Activated CD8-positive, alpha-beta memory T cell treated with anti-CD3 and anti-CD28 coated beads for 24 hours (primary cell): ENCODE data around the gene GNAL.
A peak's percentile ranks its signal among the peaks of the same experiment; 100 is the strongest.

Source experiments
- DNase-seq: peaks from one replicate; pipeline ENCODE4 v3.0.0-alpha.2; 2020

GNAL gene

DNA sequence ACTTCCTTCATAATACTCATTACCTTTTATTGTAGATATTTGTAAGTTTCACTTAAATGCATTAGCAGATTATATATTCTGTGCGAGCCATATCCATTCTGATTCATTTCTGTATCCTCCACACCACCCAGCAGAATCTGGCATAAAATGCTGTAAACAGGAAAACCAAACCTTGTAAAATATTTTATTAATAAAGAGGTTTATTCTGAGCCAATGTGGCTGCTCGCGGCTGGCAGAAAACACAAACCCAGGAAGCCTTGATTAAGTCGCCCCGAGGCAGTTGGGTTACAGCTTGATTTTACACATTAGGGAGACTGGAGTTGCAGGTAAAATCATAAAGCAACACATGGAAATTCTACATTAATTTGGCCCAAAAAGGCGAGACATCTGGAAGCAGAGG is 40.5 kb downstream of the GNAL start:
- DNase-seq = no peak

DNA sequence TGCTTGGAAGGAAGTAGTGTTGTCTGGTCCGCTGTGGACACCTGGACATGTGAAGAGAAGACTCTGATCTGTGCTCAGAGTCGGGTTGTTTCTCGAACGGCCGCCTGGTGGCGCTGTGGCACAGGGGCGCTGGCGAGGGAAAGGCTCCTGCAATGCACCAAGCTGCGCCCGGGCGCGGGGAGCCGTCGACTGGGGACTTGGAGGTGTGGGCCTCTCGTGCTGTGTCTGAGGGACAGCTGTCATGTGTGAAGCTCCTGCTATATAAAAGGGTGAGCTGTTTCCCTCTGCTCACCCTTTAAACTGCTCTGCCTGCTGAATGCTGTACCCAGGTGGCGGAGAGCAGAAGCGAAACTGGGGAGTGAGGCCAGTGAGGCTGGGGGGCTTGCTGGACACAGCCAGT is 44.0 kb downstream of the GNAL start:
- peak; percentile 83 for DNase-seq

DNA sequence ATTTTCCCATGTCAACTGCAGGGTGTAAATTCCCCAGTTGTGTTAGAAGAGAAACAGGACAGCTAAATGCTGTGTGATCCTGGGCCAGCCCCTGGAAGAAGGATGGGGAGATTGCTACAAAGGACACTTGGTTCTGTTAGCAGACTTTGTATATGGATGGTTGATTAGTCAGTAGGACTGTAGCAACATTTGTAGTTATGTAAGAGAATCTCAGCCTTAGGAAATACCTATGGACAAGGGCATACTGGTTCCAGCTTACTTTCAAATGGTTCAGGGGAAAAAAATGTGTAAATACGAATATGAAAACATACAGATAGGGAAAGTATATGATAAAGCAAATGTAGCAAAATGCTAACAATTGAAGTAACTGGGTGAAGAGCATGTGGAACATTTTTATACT is 47.6 kb downstream of the GNAL start:
- no peak for DNase-seq

DNA sequence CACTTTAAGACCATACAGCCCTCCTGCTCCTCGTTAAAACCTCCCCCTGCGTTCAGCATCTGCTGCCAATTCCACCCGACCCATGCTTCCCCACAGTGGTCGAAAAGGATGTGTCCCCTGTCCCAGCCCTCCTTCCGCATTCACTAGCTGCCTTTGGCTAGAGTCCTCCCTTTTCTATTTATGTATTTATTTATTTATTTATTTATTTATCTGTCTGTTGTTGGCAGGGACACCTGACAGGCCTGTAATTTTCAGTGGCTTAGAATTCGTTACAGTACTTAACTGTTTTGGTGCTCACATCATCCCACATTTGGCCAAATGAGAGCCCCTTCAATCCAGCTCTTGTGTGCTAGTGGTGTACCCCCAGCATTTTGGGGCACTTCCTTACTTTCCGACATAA is 50.8 kb downstream of the GNAL start:
- no peak for DNase-seq

DNA sequence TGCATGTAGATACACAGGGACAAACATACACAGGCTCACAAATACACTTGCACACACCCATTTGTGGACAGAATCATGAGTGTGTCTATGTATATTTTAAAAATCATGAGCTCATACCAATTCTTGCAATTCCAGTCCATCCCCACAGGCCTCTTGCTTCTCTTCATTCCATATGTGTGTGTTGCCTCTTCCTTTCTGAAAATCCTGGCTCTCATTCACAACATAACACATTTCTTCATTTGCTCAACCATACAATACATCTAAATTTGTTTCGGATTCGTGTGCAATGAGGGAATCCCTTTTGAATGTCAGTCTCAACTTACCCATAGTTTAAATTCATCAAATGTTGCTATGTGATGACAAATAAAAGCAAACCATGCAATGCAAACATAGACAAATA is 51.4 kb downstream of the GNAL start:
- no peak for DNase-seq

DNA sequence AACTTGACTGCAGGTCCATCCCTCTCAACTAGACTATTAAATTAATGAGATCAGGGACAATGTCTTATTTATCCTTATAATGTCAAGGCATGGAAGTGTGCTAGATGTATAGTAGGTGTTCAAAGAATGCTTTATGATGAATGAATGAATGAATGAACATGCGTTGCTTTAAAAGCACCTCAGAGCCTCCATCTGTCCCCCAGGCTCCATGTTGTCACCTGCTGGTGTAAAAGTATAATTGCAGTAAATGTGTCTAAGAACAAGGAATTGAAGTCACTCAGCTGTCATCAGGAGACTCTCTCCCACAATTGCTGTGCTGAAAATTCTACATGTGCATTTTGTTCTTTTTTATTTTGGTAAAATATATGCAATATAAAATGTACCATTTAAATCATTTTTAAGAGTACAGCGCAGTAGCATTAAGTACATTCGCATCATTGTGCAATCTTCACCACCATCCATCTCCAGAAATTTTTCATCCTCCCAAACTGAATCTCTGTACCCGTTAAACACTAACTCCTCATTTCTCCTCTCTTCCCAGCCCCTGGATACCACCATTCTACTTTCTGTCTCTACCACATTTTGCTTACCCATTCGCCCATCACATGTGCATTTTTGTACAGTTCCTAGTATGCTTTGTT is 52.6 kb downstream of the GNAL start:
- DNase-seq = no peak

DNA sequence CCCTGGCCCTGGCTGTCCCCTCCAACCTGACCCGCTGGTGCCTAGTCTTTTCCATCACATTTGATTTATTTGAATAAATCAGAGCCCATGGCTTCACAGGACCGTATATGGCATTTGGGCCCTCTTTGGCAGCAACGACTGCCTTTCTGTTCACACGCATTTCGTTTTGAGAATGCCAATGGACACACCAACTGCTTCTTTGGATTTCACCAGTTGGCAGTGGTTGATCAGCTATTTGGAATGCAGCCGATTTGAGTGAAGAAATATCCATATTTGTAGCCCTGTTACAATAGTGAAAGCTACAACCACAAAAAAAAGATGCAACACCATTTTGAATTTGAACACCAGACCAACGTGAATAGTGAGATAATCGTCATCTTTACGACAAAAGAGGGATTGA is 56.5 kb downstream of the GNAL start:
- DNase-seq = no peak

DNA sequence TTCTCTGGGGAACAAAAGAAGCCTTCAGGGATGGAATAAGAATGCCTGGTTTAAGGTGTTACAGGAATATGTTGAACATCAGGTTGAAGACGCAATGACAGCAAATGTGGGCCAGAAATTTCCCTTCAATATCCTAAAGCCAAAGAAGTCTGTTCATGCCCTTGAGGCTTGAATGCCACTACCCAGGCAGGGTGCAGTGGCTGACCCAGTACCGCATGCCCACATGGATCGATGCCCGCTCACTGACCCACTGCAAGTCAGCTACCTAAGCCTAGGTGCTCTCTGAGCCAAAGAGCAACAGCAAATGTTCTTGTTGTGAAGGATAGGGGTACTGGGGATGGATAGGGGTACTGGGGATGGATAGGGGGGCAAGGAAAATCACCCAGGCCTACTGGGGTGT is 58.2 kb downstream of the GNAL start:
- no peak for DNase-seq

DNA sequence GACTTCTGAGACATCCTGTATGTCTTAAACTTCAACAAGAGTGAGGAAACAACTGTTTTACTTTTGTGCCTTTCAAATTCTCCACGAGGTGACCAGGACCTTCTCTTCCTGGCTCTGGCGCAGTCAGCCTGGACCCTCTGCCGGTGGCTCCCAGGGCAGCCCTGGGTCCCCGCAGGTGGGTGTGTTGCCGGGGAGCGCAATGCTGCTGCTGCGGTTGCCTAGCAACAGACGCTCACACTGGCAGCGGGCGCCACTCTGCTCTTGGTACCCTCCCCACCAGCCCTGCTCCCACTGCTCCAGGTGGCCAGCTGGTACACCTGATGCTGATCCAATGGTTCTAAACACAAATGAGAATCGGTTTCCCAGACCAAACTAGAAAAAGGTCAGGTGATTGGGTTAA is 58.7 kb downstream of the GNAL start:
- no peak for DNase-seq

DNA sequence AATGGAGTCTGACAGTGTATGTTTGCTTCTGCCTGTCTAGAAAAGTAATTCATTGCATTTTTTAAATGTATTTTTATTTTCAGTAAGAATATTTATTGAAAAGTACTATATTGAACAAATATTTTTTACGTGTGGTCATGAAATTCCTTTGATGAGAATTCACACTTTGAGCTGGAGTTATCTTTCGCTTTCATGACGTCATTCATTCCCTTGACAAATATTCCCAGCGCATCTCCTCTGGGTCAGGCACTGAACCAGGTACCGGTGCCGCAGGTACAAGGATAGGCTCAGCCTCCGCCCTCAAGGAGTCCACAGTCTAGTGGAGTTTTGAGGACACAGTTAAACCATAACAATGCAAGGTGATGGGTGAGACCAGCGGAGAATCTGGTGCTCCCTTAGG is 60.2 kb downstream of the GNAL start:
- no peak for DNase-seq

DNA sequence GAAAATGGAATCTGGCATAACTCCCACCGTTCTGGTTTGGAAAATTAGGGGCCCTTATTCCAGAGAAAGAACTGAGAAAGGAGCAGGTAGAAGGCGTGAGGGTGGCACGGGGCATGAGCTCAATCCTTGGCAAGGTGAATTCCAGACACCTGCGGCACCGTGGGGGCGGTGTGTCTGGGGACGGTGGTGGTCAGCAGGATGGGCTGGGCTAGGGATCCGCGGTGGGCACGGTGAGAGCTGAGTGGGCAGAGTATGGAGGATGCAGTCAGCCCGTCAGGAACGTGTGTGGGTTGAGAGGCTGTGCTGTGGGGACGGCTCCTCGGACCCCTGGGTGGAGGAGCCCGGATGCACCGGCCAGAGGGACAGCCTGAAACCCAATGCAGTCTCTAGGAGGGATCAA is 61.1 kb downstream of the GNAL start:
- no peak for DNase-seq

DNA sequence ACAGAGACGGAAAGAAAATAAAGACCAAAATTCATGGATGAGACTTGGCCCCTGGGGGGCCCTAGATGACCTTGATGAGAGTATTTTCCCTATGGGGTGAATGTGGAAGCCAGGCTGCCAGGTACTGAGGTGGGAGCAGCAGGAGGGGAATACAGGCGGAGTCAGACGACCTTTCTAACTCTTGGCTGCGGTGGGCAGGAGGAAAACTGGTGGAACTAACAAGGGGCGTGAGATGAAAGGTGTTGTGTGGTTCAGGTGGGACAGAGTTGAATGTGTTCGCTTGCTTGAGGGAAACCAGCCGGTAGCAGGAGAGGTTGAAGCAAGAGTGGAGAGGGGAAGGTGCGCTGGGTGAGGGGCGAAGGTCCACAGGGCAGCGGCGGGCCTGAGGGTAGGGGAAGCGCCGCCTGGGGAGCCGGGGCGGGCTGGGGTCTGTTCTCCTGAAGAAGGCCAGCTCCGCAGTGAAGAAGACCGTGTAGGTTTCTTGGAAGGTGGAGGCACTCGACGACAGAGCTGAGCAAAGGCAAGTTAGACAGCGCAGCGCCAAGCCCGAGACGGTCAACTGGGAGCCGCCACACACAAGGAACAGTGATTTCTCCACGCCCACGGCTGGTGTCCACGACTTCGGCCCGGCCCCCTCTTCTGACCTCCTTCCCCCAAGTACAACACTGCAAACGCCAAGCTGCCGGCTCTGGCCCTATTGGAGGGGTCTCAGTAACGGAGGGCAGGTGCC is 61.7 kb downstream of the GNAL start:
- DNase-seq = no peak

DNA sequence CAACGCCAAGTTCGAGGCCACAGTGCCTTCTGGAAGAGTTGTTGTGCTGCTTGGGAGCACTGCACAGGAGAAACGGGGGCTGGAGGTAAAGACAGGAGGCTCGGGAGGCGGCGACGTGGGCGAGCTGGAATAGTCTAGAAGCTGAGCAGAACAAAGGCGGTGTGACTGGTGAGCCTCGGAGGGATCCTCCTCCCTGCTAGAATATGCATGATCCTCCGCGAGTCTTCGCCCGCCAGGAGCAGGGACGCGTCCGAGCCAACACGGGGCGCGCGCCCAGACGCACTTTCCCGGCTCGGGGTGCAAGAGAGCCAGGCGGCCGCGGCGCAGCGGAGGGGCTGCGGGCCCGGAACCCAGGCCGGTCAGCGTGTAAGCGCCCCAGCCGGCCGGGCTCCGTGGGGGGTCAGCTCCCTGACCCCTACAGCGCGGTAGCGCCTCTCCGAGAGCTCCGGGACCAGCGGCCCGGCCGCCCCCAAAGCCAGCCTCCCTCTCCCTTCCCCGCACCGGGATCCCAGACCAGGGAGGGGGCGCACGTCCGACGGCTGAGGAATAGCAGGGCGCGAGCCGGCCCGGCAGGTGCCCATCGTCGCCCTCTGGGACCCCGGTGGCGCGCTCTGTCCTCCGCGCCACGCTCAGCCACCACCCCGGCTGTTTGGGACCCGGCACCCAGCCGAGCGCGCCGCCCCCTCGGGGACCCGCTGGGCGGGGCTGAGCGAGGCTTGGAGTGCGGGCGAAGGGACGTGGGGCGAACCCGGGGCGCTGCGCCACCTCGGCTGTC is 62.5 kb downstream of the GNAL start:
- no peak for DNase-seq

DNA sequence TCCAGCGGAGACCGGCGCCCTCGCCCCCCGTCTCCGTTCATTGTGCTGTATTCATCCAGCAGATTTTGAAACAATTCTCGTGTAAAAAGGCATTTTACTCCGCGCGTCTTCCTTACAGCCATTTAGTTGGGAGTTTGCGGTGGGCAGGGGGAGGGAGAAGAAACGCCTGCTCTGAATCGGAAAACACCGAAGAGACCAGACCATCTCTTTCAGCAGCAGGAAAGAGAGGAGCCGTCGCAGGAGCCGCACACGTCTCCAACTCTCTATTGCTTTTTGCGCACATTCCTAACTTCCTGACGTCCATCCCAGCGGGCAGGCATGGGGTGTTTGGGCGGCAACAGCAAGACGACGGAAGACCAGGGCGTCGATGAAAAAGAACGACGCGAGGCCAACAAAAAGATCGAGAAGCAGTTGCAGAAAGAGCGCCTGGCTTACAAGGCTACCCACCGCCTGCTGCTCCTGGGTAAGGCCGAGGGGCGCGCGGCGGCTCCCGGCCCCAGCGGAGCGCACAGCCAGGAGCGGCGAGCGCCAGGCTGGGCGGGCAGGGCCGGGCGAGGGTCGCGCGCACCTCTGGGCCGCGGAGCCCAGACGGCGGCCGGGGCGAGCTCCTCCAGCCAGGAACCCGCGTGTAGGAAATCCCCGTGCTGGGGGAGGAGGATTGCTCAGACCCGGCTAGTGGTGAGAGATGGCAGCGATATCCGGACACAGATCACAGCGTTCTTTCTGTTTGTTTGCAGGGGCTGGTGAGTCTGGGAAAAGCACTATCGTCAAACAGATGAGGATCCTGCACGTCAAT is 63.2 kb downstream of the GNAL start:
- no peak for DNase-seq

DNA sequence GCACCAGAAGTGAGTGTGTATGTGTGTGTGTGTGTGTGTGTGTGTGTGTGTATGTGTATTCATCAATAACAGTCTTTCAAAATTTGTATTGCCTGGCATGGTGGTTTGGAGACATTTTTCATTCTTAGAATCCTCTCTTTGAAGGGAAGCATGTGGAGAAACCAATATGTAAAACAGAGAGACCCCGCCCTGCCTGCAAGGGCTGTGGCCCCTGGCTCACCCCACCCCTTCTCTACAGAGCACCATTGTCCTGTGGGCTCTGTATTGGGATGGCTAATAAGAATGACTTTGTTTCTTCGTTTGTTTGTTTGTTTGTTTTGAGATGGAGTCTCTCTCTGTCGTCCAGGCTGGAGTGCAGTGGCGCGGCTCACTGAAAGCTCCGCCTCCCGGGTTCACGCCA is 65.9 kb downstream of the GNAL start:
- DNase-seq = no peak

DNA sequence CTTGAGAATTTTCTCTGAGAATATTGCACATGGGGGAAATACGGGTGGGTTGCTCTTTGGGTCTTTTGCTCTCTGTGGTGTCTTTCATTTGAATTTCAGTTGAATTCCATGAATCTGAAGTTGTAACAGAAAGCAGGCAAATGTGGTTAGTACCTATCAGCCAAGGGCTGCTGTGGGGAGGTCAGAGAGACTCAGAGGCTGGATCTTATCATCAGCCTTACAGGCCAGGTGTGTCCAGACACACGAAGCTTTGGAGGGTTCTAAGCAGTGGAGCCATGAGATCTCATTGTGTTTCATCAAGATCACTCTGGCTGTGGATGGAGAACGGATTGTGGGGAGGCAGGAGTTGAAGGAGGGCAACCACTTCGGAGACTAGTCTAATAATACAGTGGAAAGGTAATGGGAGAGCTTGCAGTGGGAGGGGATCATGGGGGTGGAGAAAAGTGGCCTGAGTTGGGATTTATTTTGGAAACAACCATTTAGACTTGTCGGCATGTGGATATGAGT is 68.1 kb downstream of the GNAL start:
- DNase-seq = no peak

DNA sequence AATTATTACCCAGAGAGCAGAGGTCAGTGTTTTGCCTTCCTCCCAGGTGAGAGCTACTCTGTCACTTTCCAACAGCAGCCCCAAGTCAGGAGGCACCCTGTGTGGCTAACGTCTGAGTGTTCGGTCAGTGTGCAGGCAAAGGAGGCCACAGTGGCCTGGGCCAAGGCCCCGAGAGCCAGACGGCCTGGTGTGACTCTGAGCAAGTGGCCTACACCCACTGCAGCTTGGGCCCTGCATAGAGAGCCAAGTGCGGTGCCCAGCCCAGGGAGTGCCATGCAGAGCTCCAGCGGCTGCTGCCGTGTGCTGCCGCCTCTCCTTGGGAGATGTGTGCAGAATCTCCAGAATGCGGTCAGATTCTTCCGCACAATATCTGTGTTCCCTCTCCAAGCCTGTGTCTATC is 70.4 kb downstream of the GNAL start:
- no peak for DNase-seq

DNA sequence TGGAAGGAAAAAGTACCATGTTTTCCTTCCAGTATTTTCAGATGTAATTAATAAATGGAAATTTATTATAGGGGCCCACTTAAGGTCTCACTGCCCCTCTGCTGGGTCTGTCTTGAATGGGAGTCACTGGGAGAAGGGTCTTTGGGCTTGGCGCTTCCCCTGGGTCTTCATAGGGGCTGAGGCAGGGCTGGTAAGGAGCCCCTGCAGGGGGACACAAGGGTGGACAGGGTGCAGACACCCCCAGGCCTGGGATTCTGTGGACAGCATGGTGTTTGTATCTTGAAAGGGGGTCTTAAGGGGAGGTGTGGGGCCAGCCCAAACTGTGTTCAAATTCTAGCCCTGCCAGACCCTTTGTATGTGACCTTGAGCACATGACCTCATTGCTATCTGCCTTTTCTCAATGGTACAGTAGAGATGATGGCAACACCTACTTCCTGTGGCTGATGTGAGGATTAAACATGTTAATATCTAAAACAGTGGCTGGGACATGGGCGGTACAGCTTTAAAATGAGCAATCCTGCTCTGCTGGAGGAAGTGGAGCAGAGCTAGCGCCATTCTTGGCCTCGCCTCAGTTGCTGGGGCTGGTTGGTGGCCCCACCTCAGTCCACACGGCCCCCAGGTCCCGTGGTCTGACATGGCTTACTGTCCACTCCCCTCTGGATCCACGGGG is 71.6 kb downstream of the GNAL start:
- no peak for DNase-seq

DNA sequence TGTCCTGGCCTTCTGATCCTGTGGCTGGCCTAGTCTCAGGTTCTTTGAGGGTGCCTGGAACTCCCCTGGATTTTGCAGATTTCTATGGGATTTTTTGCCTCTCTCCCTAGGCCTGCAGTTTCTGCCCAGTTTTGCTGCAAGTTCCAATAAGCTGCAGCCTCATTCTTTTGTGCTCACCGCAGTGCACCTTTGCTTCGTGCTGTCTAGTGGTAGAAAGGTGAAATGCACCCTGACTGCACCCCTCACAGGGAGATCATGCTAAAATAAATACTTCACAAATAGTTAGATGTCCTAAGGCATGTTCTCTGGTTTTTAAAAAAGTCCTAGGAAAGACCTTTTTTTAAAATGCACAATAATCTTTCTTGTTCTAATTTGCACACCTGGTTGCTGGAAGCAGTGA is 72.5 kb downstream of the GNAL start:
- no peak for DNase-seq

DNA sequence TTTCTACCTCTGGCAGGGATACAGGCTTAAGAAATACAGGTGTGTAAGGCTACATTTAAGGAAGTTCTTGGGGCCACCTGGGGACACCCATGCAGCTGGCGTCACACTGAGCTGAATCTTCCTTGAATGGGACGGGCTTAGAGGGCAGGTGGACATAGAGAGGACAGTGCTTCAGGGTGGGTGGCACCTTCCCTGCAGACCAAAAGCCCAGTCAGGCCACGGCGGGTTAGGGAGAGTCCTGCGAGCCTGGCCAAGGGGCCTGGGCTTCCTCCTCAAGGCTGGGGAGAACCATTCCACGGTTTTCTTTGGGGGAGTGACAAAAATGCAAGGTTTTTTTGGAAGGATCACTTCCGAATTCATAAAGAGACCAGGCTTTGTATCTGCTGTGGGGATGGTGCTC is 73.4 kb downstream of the GNAL start:
- no peak for DNase-seq

DNA sequence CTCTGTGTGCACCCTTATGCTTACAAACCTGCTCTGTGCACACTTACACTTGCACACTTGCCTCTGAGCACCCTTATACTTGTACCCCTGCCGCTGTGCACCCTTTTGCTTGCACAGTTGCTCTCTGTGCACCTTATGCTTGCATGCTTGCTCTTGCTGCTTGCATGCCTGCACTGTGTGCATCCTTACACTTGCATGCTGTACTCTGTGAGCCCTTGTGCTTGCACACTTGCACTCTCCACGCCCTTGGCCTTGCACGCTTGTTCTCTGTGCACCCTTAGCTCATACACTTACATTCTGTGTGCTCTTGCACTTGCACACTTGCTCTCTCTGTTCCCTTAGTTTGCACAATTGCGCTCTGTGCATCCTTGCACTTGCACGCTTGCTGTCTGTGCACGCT is 78.3 kb downstream of the GNAL start:
- DNase-seq = no peak

DNA sequence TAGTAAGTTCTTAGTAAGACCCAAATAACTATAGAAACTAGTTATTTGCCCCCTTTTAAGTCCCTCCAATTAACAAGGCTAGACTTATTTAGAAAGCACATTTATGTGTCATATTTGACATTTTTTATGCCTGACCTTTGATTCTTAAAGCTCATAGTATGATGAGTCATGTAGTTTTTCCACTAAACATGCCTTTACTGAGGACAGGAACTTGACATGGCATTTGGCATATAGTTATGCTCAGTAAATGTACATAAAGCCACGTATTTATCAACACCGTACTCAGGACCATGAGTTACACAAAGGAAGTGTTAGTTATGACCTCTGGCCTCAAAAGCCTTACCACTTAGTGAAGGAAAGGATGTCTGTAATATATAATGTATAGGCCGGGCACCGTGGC is 78.9 kb downstream of the GNAL start:
- no peak for DNase-seq
